NCI-H2107 treated with DMSO at 0.1 percent for 48 hours (cell line): ENCODE results near the gene AMPD2.
"Not testable (repeated sequence)": the region's sequence is repeated elsewhere in the genome, so short reads cannot be mapped to it uniquely, and the experiment has no call there.

ENCODE experiments used
- DNase-seq: peaks from one replicate; lab custom pipeline; 2025; ENCODE audit not compliant: unreplicated experiment; lab: John Stamatoyannopoulos, UW

The AMPD2 gene

GRCh38 chr1:109649491-109649914, 29.9 kb downstream of the AMPD2 start:
- DNase-seq, result peak; percentile 85

GRCh38 chr1:109650609-109651008, 31.0 kb downstream of the AMPD2 start:
- DNase-seq, result no peak

GRCh38 chr1:109652402-109652801, 32.8 kb downstream of the AMPD2 start:
- DNase-seq, result no peak

GRCh38 chr1:109653306-109653705, 33.7 kb downstream of the AMPD2 start:
- DNase-seq, result no peak

- DNase-seq, result no peak
These were observed 34.9 kb downstream of the AMPD2 start for GRCh38 chr1:109654519-109654918.

GRCh38 chr1:109655615-109656519, 36.2 kb downstream of the AMPD2 start, which contains the start of gene GSTM4:
TSS of gene GSTM4 (plus strand) at chr1:109656099. CDS start at chr1:109656390, 291 bp downstream.
- DNase-seq, result peak; percentile 26

GRCh38 chr1:109657395-109657794, 37.8 kb downstream of the AMPD2 start:
- no peak for DNase-seq

- DNase-seq, result no peak
These were observed 38.3 kb downstream of the AMPD2 start for GRCh38 chr1:109657970-109658369.

- DNase-seq, result no peak
These were observed 39.0 kb downstream of the AMPD2 start for GRCh38 chr1:109658533-109659042.

GRCh38 chr1:109659145-109659544, 39.5 kb downstream of the AMPD2 start:
- DNase-seq, result no peak

- DNase-seq, result peak; percentile 97
These were observed 40.5 kb downstream of the AMPD2 start for GRCh38 chr1:109659997-109660690.

GRCh38 chr1:109660691-109661026, 41.0 kb downstream of the AMPD2 start:
- not testable (repeated sequence) for DNase-seq

GRCh38 chr1:109661391-109661790, 41.8 kb downstream of the AMPD2 start:
- DNase-seq, result no peak

- no peak for DNase-seq
These were observed 45.0 kb downstream of the AMPD2 start for GRCh38 chr1:109664671-109665070.

- peak; percentile 33 for DNase-seq
These were observed 48.0 kb downstream of the AMPD2 start, which contains the start of gene GSTM2 for GRCh38 chr1:109667452-109668122. TSS of gene GSTM2 (plus strand) at chr1:109668057. CDS start at chr1:109668116, 59 bp downstream.

- DNase-seq, result no peak
These were observed 48.6 kb downstream of the AMPD2 start for GRCh38 chr1:109668123-109668775.

GRCh38 chr1:109669246-109669948, 49.8 kb downstream of the AMPD2 start:
- DNase-seq, result no peak

GRCh38 chr1:109669949-109670302, 50.3 kb downstream of the AMPD2 start:
- not testable (repeated sequence) for DNase-seq

GRCh38 chr1:109671067-109671466, 51.4 kb downstream of the AMPD2 start:
- no peak for DNase-seq

GRCh38 chr1:109673861-109674260, 54.2 kb downstream of the AMPD2 start:
- DNase-seq, result not testable (repeated sequence)
